Stimulated activated CD4-positive, alpha-beta T cell treated with anti-CD3 and anti-CD28 coated beads, Interleukin-4, amount 100 ng/mL, for 48 hours (primary cell): ENCODE results near the gene ADGRG1.

ENCODE experiments used
- DNase-seq, 2 donors: peaks; one replicate each; pipeline ENCODE4 v3.0.0-alpha.2; 2020; ENCODE audit warnings: low read depth in 2 of 2

Gene ADGRG1

GRCh38 chr16:57635266-57636097 lies 7.1 kb downstream of the ADGRG1 start:
- no peak for DNase-seq

- DNase-seq = no peak
Measured at GRCh38 chr16:57636184-57636583, 7.8 kb downstream of the ADGRG1 start.

GRCh38 chr16:57637020-57637419 lies 8.6 kb downstream of the ADGRG1 start:
- no peak for DNase-seq

GRCh38 chr16:57637424-57637823 lies 9.0 kb downstream of the ADGRG1 start:
- DNase-seq = no peak

- no peak for DNase-seq
Measured at GRCh38 chr16:57637965-57638364, 9.5 kb downstream of the ADGRG1 start.

- DNase-seq = no peak
Measured at GRCh38 chr16:57638381-57638780, 10.0 kb downstream of the ADGRG1 start.

GRCh38 chr16:57639172-57639887 lies 10.9 kb downstream of the ADGRG1 start:
- DNase-seq = no peak

- DNase-seq = no peak
Measured at GRCh38 chr16:57640185-57640584, 11.8 kb downstream of the ADGRG1 start.

- no peak for DNase-seq
Measured at GRCh38 chr16:57640612-57641011, 12.2 kb downstream of the ADGRG1 start.

- DNase-seq = no peak
Measured at GRCh38 chr16:57642160-57643135, 14.0 kb downstream of the ADGRG1 start.

GRCh38 chr16:57643147-57643874 lies 14.9 kb downstream of the ADGRG1 start:
- no peak for DNase-seq

- DNase-seq = no peak
Measured at GRCh38 chr16:57643910-57644309, 15.5 kb downstream of the ADGRG1 start.

- no peak for DNase-seq
Measured at GRCh38 chr16:57644383-57645014, 16.1 kb downstream of the ADGRG1 start.

- no peak for DNase-seq
Measured at GRCh38 chr16:57645169-57645568, 16.7 kb downstream of the ADGRG1 start.

- DNase-seq = no peak
Measured at GRCh38 chr16:57645691-57646387, 17.4 kb downstream of the ADGRG1 start.

- DNase-seq = no peak
Measured at GRCh38 chr16:57646388-57647039, 18.1 kb downstream of the ADGRG1 start.

GRCh38 chr16:57647136-57647875 lies 18.9 kb downstream of the ADGRG1 start:
- DNase-seq = no peak

GRCh38 chr16:57648125-57648524 lies 19.7 kb downstream of the ADGRG1 start:
- no peak for DNase-seq
